Fibroblast of the aortic adventitia (primary cell): ENCODE measurements around the gene HSPBP1. TPM values are rescaled to one million over a fixed set of nuclear protein-coding genes. Genes with fewer than 3 reads are reported as not detected.

ENCODE experiments used
- DNase-seq: peaks from one replicate; pipeline ENCODE4 v3.0.0-alpha.2; 2010; ENCODE audit warnings: low read depth
- H3K4me3 ChIP-seq: 2 replicates; pipeline ENCODE4 v1.5.1; 2011; ENCODE audit warnings: low read depth, mild to moderate bottlenecking, control low read depth, low read length, moderate library complexity
- CTCF ChIP-seq: IDR thresholded peaks from 2 replicates; pipeline ENCODE4 v1.5.1; 2011; ENCODE audit warnings: mild to moderate bottlenecking, low read length, control low read depth, inconsistent platforms; ENCODE audit not compliant: insufficient read depth
- total RNA-seq: library from RNA; depleted of rRNA; stranded (reverse); fragments of >200 nt; gene quantifications from 2 replicates; pipeline ENCODE4 v1.2.3, GENCODE V29; 2012; ENCODE audit warnings: low replicate concordance

Gene HSPBP1
- total RNA-seq, 1 donor, result 29.1 TPM

GRCh38 chr19:55245236-55245904, 34.5 kb downstream of the HSPBP1 start:
- TF ChIP-seq CTCF, result no peak
- no peak for DNase-seq

GRCh38 chr19:55244004-55244680, 35.8 kb downstream of the HSPBP1 start:
- TF ChIP-seq CTCF, result no peak
- no peak for DNase-seq
- H3K4me3 ChIP-seq, result no peak overlapping the region

More at GRCh38 chr19:55245236-55245904, 34.5 kb downstream of the HSPBP1 start:
- no peak overlapping the region for H3K4me3 ChIP-seq

GRCh38 chr19:55242517-55242916, 37.4 kb downstream of the HSPBP1 start:
- no peak for TF ChIP-seq CTCF
- DNase-seq, result no peak
- no peak overlapping the region for H3K4me3 ChIP-seq

- DNase-seq, result no peak
- TF ChIP-seq CTCF, result no peak
- no peak overlapping the region for H3K4me3 ChIP-seq
These were observed 37.9 kb downstream of the HSPBP1 start for GRCh38 chr19:55241935-55242464.

GRCh38 chr19:55241143-55241934, 38.6 kb downstream of the HSPBP1 start:
- H3K4me3 ChIP-seq, result no peak overlapping the region
- TF ChIP-seq CTCF, result no peak
- no peak for DNase-seq

- TF ChIP-seq CTCF, result no peak
- H3K4me3 ChIP-seq, result no peak overlapping the region
- no peak for DNase-seq
These were observed 39.2 kb downstream of the HSPBP1 start for GRCh38 chr19:55240713-55241020.
